Colonic mucosa (tissue), 4 donors: ENCODE measurements around the gene ETV7. TPM values are rescaled to one million over a fixed set of nuclear protein-coding genes. Genes with fewer than 3 reads are reported as not detected.

Experiments
- DNase-seq: peaks from one replicate; pipeline ENCODE4 v3.0.0-alpha.2; 2020
- H3K27ac ChIP-seq: fragments of 200-600 bp; one replicate; pipeline ENCODE4 v1.8.0; 2021
- H3K27me3 ChIP-seq: fragments of 200-600 bp; one replicate; pipeline ENCODE4 v1.8.0; 2021
- H3K36me3 ChIP-seq: fragments of 200-600 bp; one replicate; pipeline ENCODE4 v1.8.0; 2021
- H3K4me1 ChIP-seq: fragments of 200-600 bp; one replicate; pipeline ENCODE4 v1.8.0; 2021; ENCODE audit warnings: mild to moderate bottlenecking
- H3K4me3 ChIP-seq: fragments of 200-600 bp; one replicate; pipeline ENCODE4 v1.8.0; 2021
- H3K9ac ChIP-seq, 2 donors: one replicate each; pipeline ENCODE4 v1.7.0; 2013; ENCODE audit warnings: control low read depth in 2 of 2, low read depth in 2 of 2, low read length in 2 of 2
- H3K9me3 ChIP-seq: fragments of 200-600 bp; one replicate; pipeline ENCODE4 v1.8.0; 2021
- intact Hi-C: fragments of 100-400 bp; cut with DNase I; formaldehyde crosslinking; loops from one replicate; pipeline ENCODE4 v1.14.1; 2022
- total RNA-seq, 2 donors: library from RNA; stranded (reverse); fragmentation: NEBNext Ultra II Directional in 1 of 2; extraction: Animal tissue kit (Norgen Biotek cat#: 25700) in 1 of 2; gene quantifications; one replicate each; pipeline ENCODE4 v1.2.1, GENCODE V29; 2021
- TF ChIP-seq, protein P1 (sequence below): fragments of 200-600 bp; IDR thresholded peaks from one replicate; pipeline ENCODE4 v1.8.0; 2022; ENCODE audit warnings: antibody characterized with exemption, mild to moderate bottlenecking
- donor health status: healthy.
- donor health status: DM: no; HTN: no; CAD: no.
- donor health status: DM: no; HTN: no; CAD: no.

ETV7 gene
- total RNA-seq, 2 donors from 2014 or later: 2.9 to 4.5 TPM

DNA sequence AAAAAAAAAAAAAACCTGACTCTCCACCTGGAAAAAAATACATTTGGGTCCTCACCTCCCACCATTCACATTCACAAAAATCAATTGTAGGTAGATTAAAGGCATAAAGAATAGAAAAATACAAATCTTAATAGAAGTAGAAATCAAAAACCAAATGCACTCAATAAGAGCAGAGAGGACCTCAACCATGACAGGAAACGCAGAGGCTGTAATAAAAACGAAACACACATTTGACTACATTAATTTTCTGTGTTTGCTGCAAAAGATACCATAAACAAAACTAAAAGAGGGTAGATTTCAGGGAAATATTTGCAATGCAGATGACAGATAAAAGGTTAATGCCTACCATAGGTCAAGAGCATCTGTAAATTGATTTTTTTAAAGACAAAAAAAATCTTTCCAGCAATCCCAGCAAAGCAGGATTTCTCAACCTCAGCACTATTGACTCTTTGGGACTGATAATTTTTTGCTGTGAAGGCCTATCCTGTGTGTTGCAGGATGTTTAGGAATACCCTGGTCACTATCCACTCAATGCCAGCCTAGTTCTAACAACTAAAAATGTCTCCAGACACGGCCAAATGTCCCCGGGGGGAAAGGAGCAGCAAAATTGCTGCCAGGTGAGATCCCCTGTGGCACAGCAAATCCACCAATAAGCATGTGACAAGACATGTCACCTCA is 9.1 kb downstream of the ETV7 start:
- intact Hi-C loops: no loop called here
- H3K27ac ChIP-seq: no peak overlapping the region
- no peak for DNase-seq
- no peaks in the 10 kb centered on the region for H3K4me1 ChIP-seq
- no peak overlapping the region for H3K4me3 ChIP-seq
- TF ChIP-seq, protein P1, sequence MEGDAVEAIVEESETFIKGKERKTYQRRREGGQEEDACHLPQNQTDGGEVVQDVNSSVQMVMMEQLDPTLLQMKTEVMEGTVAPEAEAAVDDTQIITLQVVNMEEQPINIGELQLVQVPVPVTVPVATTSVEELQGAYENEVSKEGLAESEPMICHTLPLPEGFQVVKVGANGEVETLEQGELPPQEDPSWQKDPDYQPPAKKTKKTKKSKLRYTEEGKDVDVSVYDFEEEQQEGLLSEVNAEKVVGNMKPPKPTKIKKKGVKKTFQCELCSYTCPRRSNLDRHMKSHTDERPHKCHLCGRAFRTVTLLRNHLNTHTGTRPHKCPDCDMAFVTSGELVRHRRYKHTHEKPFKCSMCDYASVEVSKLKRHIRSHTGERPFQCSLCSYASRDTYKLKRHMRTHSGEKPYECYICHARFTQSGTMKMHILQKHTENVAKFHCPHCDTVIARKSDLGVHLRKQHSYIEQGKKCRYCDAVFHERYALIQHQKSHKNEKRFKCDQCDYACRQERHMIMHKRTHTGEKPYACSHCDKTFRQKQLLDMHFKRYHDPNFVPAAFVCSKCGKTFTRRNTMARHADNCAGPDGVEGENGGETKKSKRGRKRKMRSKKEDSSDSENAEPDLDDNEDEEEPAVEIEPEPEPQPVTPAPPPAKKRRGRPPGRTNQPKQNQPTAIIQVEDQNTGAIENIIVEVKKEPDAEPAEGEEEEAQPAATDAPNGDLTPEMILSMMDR: no peak
- H3K27me3 ChIP-seq: no peaks in the 10 kb centered on the region
- no peak overlapping the region for H3K9ac ChIP-seq
- no peaks in the 10 kb centered on the region for H3K36me3 ChIP-seq
- H3K9me3 ChIP-seq: no peaks in the 10 kb centered on the region

DNA sequence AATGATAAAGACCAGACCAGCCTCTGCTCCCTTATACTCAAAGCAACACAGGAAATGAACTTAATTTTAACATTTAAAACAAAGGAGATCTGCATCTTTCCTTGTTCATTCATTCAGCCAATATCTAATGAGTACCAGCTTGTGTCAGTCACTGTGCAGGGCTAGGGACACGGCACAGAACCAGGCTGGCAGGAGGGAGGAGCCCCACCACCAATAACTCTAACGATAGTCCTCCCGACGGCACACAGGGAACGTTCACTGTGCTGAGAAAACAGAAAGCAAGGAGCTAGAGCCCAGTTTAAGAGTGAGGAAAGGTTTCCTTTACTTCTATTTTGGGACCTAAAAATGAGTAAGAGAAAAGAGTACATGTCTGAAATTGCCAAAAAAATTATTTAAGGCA is 9.9 kb downstream of the ETV7 start:
- intact Hi-C loops: no loop called here
- Histone ChIP-seq H3K4me1 (no peaks in the 10 kb centered on the region), H3K36me3 (no peaks in the 10 kb centered on the region), H3K27ac (no peak overlapping the region), H3K4me3 (no peak overlapping the region), H3K9me3 (no peaks in the 10 kb centered on the region), H3K27me3 (no peaks in the 10 kb centered on the region), H3K9ac (no peak overlapping the region)
- TF ChIP-seq, protein P1: no peak
- no peak for DNase-seq

DNA sequence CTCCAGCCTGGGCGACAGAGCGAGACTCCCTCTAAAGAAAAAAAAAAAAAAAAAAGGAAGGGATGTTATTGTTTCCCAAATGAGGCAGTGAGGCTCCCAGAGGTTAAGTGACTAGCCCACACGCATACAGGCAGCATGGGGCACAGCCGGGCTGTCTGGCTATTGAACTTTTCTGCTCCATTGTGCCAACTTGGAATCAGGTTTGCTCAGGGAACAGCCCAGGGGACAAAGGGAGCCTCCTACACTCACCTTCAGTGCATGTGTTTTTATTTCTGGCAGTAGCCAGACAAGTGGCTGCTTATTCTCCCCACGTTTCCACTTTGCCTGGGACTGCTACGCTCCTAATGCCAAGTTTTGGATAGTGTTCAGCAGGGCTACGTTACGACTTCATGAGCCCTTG is 10.7 kb downstream of the ETV7 start:
- intact Hi-C loops: no loop called here
- no peaks in the 10 kb centered on the region for H3K27me3 ChIP-seq
- no peaks in the 10 kb centered on the region for H3K4me1 ChIP-seq
- TF ChIP-seq, protein P1: no peak
- H3K9me3 ChIP-seq: no peaks in the 10 kb centered on the region
- H3K27ac ChIP-seq: no peak overlapping the region
- no peak overlapping the region for H3K4me3 ChIP-seq
- no peaks in the 10 kb centered on the region for H3K36me3 ChIP-seq
- H3K9ac ChIP-seq: no peak overlapping the region
- no peak for DNase-seq

DNA sequence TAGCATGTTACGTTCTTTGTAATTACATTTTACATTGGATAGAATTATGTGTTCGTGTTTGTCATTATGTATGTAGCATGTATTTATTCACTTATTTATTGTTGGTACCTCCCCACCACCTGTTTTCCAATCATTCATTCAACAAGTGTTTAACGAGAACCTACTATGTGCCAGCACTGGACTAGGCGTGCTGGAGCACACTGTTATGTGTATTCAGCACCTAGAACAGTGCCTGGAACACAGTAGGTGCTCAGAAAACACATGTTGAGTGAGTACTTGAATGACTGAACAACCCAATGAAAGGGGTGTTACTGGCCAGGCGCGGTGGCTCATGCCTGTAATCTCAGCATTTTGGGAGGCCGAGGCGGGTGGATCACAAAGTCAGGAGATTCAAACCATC is 11.3 kb downstream of the ETV7 start:
- Histone ChIP-seq H3K27ac (no peak overlapping the region), H3K9ac (no peak overlapping the region), H3K27me3 (no peaks in the 10 kb centered on the region), H3K9me3 (no peaks in the 10 kb centered on the region), H3K4me3 (no peak overlapping the region), H3K36me3 (no peaks in the 10 kb centered on the region), H3K4me1 (no peaks in the 10 kb centered on the region)
- no peak for DNase-seq
- TF ChIP-seq, protein P1: no peak
- intact Hi-C loops: no loop called here

DNA sequence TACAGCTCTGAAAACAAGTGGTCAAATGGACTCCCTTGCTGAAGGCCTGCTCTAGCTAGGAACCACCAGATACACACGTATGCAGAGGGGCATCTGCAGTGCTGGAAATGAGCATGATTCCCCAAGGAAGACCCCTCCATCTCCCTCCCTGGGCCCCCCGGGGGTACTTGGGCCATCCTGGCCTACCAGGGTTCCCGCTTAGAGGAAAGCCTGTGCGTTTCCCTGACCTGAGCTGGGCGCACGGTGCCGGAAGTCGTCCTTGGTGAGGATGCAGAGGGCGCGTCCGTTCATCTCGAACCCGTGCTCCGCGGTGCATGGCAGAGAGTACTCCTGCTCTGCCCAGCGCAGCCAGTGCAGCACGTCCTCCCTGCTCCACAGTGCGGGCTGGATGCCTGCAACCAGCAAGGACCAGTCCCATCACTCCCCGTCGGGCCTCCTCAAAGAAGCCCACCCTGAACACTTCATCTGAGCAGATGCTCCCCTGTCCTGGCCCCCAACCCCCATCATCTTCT is 11.8 kb downstream of the ETV7 start:
- no peak overlapping the region for H3K27ac ChIP-seq
- no peaks in the 10 kb centered on the region for H3K36me3 ChIP-seq
- H3K4me1 ChIP-seq: no peaks in the 10 kb centered on the region
- no peaks in the 10 kb centered on the region for H3K27me3 ChIP-seq
- H3K9me3 ChIP-seq: no peaks in the 10 kb centered on the region
- TF ChIP-seq, protein P1: no peak
- DNase-seq: no peak
- no peak overlapping the region for H3K9ac ChIP-seq
- H3K4me3 ChIP-seq: no peak overlapping the region
- intact Hi-C loops: no loop called here
